HG03159 (cell line): Measurements from ENCODE around the gene RND2.
"Not testable (repeated sequence)": the region's sequence is repeated elsewhere in the genome, so short reads cannot be mapped to it uniquely, and the experiment has no call there.

Experiments used
- ATAC-seq: cut with Tn5 transposase; IDR thresholded peaks from one replicate; pipeline ENCODE4 v1.9.1; 2021; ENCODE audit warnings: mild to moderate bottlenecking, moderate library complexity; ENCODE audit not compliant: unreplicated experiment

RND2 gene

GRCh38 chr17:43025766-43026537 is 921 bp downstream of the RND2 start:
- no peak for ATAC-seq

GRCh38 chr17:43026595-43026994 is 1.6 kb downstream of the RND2 start:
- no peak for ATAC-seq

GRCh38 chr17:43027091-43028032 is 2.3 kb downstream of the RND2 start:
- ATAC-seq, result no peak

GRCh38 chr17:43028221-43028861 is 3.3 kb downstream of the RND2 start:
- ATAC-seq, result no peak

- no peak for ATAC-seq
Observed at GRCh38 chr17:43030137-43030767, 5.2 kb downstream of the RND2 start.

- no peak for ATAC-seq
Observed at GRCh38 chr17:43031666-43032065, 6.6 kb downstream of the RND2 start.

GRCh38 chr17:43033948-43034881 is 9.2 kb downstream of the RND2 start:
- no peak for ATAC-seq

GRCh38 chr17:43034894-43035293 is 9.9 kb downstream of the RND2 start:
- ATAC-seq, result no peak

GRCh38 chr17:43039646-43040045 is 14.6 kb downstream of the RND2 start:
- no peak for ATAC-seq

GRCh38 chr17:43040655-43041054 is 15.6 kb downstream of the RND2 start:
- ATAC-seq, result no peak

- ATAC-seq, result no peak
Observed at GRCh38 chr17:43042025-43042628, 17.1 kb downstream of the RND2 start.

GRCh38 chr17:43043307-43043706 is 18.3 kb downstream of the RND2 start:
- ATAC-seq, result no peak

GRCh38 chr17:43044024-43044423 is 19.0 kb downstream of the RND2 start:
- ATAC-seq, result no peak

GRCh38 chr17:43051969-43052368 is 26.9 kb downstream of the RND2 start:
- no peak for ATAC-seq

GRCh38 chr17:43053008-43053407 is 28.0 kb downstream of the RND2 start:
- not testable (repeated sequence) for ATAC-seq

GRCh38 chr17:43056051-43056450 is 31.0 kb downstream of the RND2 start:
- ATAC-seq, result no peak

- ATAC-seq, result no peak
Observed at GRCh38 chr17:43062984-43063638, 38.1 kb downstream of the RND2 start.

GRCh38 chr17:43068570-43069367 is 43.7 kb downstream of the RND2 start:
- no peak for ATAC-seq
